HCEC 1CT (cell line): ENCODE data around the gene TF.
"Not testable (repeated sequence)": the region's sequence is repeated elsewhere in the genome, so short reads cannot be mapped to it uniquely, and the experiment has no call there.

ENCODE experiments used
- DNase-seq: peaks from one replicate; pipeline ENCODE4 v3.0.0-alpha.2; 2017

The TF gene

GRCh38 chr3:133745981-133746711 lies at the start of gene TF:
Gene TF, plus strand, starts transcription at chr3:133746393. Its CDS starts 48 bp downstream, at chr3:133746441.
- no peak for DNase-seq

DNA sequence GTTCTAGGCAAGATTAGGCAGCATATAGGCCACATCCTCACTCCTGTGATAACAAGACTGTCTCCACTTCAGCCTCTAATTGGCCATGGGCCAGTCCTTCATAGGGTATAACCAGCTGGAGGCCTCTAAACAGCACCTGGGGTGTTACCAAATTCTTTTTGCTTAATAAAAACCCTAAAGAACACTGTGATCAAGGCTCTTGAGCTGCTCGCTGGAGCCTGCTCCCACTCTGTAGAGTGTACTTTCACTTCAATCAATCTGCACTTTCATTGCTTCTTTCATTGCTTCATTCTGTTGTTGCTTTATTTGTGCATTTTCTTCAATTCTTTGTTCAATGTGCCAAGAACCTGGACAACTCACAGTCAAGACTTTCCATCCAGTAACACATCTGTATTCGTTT lies 48.2 kb upstream of the TF start:
- DNase-seq, result no peak

GRCh38 chr3:133699467-133699866 lies 46.7 kb upstream of the TF start:
- no peak for DNase-seq

DNA sequence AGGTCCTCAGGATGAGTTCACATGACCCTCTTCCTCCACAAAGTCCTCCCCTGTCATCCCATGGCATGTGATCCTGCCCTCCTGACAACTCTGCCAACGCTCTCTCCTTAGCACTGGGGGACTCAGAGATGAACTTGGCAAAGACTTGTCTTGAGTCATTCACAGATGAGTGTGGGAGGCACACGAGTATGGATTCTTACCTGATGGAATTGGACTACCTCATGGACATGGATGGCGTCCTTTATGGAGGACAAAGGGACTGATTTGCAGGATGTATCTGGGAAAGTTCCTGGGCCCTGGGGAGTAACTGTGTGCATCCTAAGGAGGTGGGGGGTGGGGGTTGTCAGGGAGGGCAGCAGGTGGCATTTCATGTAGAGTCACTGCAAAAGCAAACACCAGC lies 46.3 kb upstream of the TF start:
- DNase-seq, result no peak

DNA sequence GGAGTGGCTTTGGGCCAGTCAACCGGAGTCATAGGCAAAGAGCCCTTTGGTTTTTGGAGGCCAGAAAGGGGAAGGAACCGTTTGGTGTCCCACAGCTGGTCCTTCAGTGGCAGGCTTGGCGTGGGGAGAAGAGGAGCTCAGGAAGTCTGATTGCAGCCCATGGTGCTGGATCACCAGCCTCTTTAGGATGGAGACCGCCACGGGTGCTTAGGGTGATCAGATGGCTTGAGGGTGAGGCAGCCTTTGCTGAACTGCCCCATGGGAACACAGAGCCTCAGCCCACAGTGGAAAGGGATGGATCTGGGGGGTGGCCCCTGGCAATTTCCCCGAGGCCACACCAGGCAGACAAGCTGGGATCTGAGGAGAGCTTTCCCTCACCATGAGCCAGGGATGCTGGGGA lies 45.8 kb upstream of the TF start:
- DNase-seq, result no peak

GRCh38 chr3:133701435-133702358 lies 44.5 kb upstream of the TF start:
- DNase-seq, result no peak

DNA sequence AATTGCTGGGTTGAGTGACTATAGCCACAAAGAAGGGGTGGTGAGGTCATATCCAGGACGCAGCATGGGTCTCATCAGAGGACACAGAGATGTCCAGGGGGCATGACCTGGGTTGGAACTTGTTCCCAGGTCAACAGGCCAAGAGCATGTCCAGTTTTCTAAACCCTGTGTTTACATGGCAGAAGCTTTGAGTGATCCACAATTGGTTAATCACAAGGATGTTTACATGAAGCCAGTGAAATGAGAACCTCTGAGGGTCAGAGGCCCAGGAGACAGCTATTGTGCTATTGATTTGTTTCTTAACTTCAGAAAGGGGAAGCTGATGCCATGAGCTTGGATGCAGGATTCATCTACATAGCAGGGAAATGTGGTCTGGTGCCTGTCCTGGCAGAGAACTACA lies 42.3 kb upstream of the TF start:
- DNase-seq, result no peak

DNA sequence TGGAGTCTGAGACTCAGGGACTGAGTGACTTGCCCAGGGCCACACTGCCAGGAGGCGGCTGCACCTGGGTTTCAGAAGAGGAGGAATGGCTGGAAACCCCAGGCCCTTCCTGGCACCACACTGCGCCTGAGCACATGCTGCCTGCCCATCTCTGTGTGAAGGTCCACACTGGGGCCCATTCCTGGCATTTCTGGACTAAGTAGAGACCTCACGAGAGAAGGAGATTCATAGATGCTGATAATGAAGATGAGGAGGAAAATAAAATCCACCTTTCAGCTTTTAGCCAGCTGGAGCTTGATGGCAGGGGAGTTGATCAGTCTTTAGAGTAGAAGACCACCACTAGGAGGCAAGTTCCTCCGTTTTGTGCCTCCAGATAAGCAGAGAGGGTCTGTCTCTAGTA lies 40.2 kb upstream of the TF start:
- DNase-seq, result no peak

DNA sequence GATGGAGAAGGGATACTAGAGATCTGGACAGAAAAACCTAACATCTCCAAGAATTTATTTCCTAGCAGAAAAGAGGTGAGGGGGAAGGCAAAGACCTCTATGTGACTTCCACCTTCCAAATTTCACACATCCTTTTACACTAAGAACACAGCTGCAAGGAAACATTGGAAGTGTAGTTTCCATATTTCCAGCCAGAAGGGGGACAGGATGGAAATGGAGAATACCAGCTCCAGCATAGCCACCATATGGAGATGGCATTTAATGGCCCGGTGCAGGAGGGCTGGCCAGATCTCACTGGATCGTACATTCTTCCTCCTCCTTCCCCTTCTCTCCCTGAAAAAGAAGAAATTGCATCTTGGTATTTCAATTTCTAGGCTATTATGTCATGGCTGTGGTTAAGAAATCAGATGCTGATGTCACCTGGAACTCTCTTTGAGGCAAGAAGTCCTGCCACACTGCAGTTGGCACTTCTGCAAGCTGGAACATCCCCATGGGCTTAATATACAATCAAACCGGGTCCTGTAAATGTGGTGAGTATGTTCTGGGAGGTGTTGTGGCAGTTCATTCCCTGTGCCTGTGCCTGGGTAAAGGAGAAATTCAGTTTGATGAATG lies 36.9 kb upstream of the TF start:
- DNase-seq, result no peak

GRCh38 chr3:133711013-133711412 lies 35.2 kb upstream of the TF start:
- no peak for DNase-seq

DNA sequence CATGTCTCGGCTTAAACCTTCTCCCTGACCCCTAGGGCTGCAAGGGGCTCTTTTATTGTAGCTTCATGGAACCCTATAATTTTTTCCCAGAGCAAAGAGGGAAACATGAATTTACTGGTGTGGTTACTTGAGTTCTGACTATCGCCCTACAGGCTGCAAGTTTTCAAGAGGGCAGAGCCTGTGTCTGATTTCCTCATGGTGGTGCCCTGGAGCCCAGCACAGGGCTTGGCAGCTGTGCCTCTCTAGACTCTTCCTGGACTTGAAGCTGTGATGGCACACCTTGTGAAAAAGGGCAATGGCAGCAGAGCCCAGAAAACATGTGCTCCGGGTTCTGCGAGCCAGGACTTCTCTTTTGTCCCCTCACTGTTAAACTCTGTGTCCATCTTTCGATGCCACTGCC lies 34.2 kb upstream of the TF start:
- no peak for DNase-seq

DNA sequence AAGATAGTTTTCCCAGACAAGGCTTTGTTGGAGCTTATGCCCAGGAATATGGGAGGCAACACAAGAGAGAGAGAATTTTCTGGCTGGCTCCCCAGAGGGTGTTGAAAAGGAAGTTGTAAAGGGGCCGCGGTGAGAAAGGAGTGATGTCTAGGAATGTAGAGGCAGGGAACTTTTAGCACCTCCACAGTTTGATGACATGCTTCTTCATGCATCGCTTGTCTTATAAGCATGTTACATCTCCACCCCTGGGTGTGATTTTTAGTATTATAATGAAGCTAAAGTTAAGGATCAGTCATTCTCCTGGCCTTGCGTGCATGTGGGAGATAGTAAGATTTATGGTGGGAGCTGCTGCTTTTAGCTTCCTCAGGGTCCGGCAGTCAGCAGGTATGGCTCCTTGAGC lies 32.8 kb upstream of the TF start:
- DNase-seq, result no peak

- no peak for DNase-seq
Measured at GRCh38 chr3:133717424-133717823, 28.8 kb upstream of the TF start.

- no peak for DNase-seq
Measured at GRCh38 chr3:133722935-133723334, 23.3 kb upstream of the TF start.

GRCh38 chr3:133730993-133731392 lies 15.2 kb upstream of the TF start:
- no peak for DNase-seq

DNA sequence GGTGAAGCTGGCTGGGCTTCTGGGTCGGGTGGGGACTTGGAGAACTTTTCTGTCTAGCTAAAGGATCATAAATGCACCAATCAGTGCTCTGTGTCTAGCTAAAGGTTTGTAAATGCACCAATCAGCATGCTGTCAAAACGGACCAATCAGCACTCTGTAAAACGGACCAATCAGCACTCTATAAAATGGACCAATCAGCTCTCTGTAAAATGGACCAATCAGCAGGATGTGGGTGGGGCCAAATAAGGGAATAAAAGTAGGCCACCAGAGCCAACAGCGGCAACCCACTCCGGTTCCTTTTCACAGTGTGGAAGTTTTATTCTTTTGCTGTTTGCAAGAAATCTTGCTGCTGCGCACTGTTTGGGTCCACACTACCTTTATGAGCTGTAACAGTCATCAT lies 14.0 kb upstream of the TF start:
- DNase-seq, result not testable (repeated sequence)

- DNase-seq, result no peak
Measured at GRCh38 chr3:133733226-133733625, 13.0 kb upstream of the TF start.

DNA sequence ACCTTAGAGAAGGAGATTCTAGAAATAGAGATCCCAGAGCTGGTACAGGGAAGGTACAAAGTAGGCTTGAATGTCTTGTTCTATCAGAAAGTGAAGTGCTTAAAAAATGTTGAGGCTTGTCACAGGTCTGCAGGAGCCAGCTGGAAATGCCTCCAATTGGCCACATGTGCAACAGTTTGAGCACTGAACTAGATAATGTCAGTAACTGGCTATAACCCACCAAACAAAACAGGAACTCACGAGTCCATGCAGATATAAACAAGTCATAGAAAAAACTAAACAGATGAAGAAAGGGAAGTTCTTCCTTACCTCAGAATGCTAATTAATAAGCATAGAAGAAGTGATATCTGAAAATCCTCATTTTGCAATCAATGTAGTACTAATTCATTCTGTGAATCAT lies 11.9 kb upstream of the TF start:
- no peak for DNase-seq

DNA sequence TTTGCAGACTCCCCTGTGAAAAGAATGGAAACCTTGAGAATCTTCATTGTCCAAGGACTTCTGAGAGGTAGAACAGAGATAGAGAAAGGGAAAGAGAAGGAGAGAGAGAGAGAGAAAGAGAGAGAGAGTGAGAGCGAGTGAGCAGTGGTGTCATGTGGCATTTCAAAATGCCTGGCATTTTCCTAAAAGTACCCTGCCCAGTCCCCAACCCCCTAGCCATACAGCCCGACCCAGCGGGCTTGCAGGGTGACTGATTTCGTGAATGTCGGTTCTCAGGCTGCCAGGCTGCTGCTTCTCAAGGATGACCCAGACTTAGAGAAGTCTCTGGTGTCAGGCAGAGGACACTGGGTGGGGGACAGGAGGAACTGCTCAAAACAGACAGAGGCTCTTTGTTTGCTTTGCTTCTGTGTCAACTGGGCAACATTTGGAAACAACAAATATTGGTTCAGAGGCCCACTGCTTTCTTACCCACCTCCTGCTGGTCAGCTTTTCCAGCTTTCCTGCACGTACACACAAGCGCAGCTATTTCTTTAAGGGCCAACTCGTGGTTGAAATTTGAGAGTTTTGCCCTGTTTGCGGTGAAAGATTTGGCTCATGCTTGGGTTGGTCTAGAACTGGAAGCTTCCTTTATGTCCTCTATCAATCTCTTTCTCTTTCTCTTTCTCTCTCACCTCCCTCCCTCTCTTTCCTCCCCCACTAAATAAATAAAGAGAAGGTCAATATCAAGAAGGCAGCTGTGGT lies 3.7 kb upstream of the TF start:
- DNase-seq, result peak; percentile 12

DNA sequence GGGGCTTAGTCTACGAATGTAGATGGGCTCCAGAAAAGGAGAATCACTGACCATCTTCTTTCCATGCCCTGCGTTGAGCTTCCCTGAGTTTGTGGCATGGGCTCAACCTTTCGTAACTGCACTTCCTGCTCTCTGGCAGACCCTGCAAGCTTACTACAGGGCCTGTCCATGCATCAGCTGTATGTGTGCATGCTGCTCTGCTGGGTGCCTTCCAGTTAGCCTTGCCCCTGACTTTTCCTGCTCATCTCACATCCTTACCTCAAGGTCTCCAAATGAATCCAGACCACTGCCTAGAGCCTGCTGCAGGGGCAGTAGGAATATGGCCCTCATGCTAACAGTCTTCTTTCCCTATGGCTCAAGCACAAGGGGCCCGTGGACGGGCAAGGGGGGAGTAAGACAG lies 2.0 kb upstream of the TF start:
- DNase-seq, result no peak

- no peak for DNase-seq
Measured at GRCh38 chr3:133745108-133745507, 1.1 kb upstream of the TF start.

DNA sequence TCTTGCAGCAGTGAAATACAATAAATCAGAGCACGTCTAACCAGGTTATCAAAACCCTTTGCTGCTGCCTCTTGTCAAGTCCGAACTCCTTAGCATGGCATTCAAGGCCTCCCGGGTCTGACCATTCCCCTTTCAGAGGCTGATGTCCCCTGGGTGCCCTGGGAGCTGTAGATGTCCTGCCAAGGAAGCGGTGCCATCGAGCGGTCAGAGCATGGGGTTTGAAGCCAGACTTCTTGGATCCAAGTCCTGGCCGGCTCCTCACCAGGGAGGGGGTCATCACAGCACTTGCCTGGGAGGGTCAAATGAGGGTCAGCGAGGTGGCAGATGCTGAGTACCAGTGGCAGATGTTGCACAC lies 496 bp downstream of the TF start:
- no peak for DNase-seq

DNA sequence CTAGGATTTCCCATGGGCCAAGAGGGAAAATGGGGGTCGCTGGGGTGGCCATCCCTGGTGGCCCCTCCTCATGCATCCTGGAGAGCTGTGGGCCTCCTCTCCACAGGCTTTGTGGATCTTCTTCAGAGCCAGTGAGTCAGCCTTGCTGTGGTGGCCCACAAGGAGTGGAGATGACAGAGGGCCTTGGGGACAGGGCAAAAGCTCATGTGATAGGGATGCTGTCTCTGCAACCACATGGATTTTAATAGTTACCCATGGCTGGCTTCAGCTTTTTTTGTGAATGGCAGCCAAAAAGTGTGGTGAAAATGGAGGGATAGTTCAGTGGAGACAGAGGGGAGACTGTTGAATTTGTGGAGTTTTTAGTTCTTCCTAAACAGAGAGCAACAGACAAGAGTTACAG lies 1.2 kb downstream of the TF start:
- no peak for DNase-seq
